ENCODE results near the gene CYSRT1.

Gene CYSRT1

GRCh38 chr9:137272241-137273094, 47.5 kb downstream of the CYSRT1 start:
- DNase-seq (ENCODE audit: low spot score), result no peak

- no peak for DNase-seq (ENCODE audit: low spot score)
Measured at GRCh38 chr9:137273095-137273490, 48.1 kb downstream of the CYSRT1 start.

DNA sequence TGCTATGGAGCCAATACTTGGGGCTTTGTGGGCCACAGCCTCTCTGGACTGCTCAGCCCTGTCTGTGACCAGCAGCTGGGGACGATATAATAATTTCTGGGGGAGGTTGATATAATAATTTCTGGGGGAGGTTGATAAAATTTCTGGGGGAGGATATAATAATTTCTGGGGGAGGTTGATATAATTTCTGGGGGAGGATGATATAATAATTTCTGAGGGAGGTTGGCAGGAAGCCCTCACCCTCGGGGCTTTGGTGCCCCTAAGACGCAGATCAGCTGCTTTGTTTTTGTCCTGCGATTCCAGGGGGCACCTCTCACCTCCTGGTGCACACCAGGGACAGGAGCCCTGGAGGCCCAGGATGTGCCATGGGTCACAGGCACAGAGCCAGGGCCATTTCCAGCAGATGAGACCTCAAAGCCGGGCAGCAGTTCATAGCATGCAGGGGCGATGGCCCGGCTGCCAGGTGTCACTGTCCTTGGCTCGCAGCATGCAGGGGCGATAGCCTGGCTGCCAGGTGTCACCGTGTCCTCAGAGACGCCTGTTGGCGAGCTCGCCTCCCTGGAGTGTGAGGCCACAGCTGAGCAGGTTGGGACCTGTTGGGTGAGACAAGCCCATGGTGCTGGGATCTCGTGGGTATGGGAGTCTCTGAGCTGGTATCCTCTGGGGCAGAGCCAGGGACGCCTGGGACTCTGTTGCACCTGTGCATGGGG, 48.8 kb downstream of the CYSRT1 start:
- no peak for DNase-seq (ENCODE audit: low spot score)

GRCh38 chr9:137275203-137275587, 50.2 kb downstream of the CYSRT1 start:
- DNase-seq (ENCODE audit: low spot score), result no peak
